K562 (cell line): ENCODE measurements around the gene SH3BP5L. TPM values are rescaled to one million over a fixed set of nuclear protein-coding genes. Genes with fewer than 3 reads are reported as not detected.
A peak's percentile ranks its signal among the peaks of the same experiment; 100 is the strongest.

ENCODE experiments used
- ATAC-seq: fragments of 200-7000 bp; cut with Tn5 transposase; 3 replicates; pipeline ENCODE4 v1.9.1; 2020; ENCODE audit warnings: moderate library complexity
- BruUV-seq: library from RNA; stranded (reverse); fragments of 400-500 nt; replicated peaks from 2 replicates; lab custom pipeline; 2021; lab: Mats Ljungman, UMichigan
- CTCF ChIA-PET: fragments of 300-600 bp; formaldehyde crosslinking; extraction: SDS; loops from one replicate; lab custom pipeline; 2021; ENCODE audit warnings: low intra/inter-chr PET ratio; lab: Yijun Ruan, JAX
- POLR2A ChIA-PET: fragments of 300-600, 350-650 bp; sonication (Branson Sonifier 250); formaldehyde crosslinking; extraction: SDS; loops from one replicate; lab custom pipeline; 2021; ENCODE audit warnings: antibody characterized with exemption, inconsistent platforms; lab: Yijun Ruan, JAX
- DNase-seq, 4 experiments: peaks; one replicate each; pipeline versions ENCODE4 v3.0.0 to v3.0.0-alpha.2; 2011 to 2018; ENCODE audit warnings: low spot score in 3 of 4, mixed read lengths in 3 of 4; ENCODE audit errors: extremely low read depth in 1 of 4
- FAIRE-seq: peaks from 2 replicates; lab custom pipeline; 2011; peaks lifted over from hg19 to GRCh38; lab: Jason Lieb, UNC
- H2AFZ ChIP-seq: 2 replicates; pipeline ENCODE4 v1.6.0; 2011; ENCODE audit warnings: low read depth, low read length, control low read depth, inconsistent platforms
- H3K27ac ChIP-seq: fragments of 200-600 bp; 3 replicates; pipeline ENCODE4 v1.8.0; 2011; ENCODE audit warnings: low read depth, mild to moderate bottlenecking, control low read depth, inconsistent platforms, low read length, moderate library complexity, mixed read lengths; ENCODE audit errors: extremely low read depth
- H3K27me3 ChIP-seq, 2 experiments: fragments of 300-600 bp in 1 of 2; 2 replicates in 1 of 2; 3 replicates in 1 of 2; pipeline versions ENCODE4 v1.6.0 to v1.8.0; 2011; ENCODE audit warnings: inconsistent platforms in 2 of 2, low read length in 2 of 2, mild to moderate bottlenecking in 1 of 2, mixed read lengths in 1 of 2, moderate library complexity in 1 of 2; ENCODE audit not compliant: control insufficient read depth in 2 of 2, insufficient read depth in 2 of 2
- H3K36me3 ChIP-seq: fragments of 300-600 bp; 3 replicates; pipeline ENCODE4 v1.8.0; 2011; ENCODE audit warnings: mild to moderate bottlenecking, low read length, inconsistent platforms; ENCODE audit not compliant: control insufficient read depth, insufficient read depth
- H3K4me1 ChIP-seq, 2 experiments: fragments of 200-600 bp in 1 of 2; replicated peaks in 1 of 2; 2 replicates in 1 of 2; 3 replicates in 1 of 2; pipeline versions ENCODE4 v1.5.1 to v1.8.0; 2011; ENCODE audit warnings: inconsistent platforms in 2 of 2, low read length in 2 of 2, mild to moderate bottlenecking in 1 of 2, mixed read lengths in 1 of 2, moderate library complexity in 1 of 2; ENCODE audit not compliant: control insufficient read depth in 2 of 2, insufficient read depth in 2 of 2
- H3K4me2 ChIP-seq: 2 replicates; pipeline ENCODE4 v1.6.1; 2011; ENCODE audit warnings: low read length, control low read depth, inconsistent platforms, mixed read lengths; ENCODE audit not compliant: insufficient read depth
- H3K4me3 ChIP-seq: fragments of 200-600 bp; sonication (generic), shearing (Covaris generic); 2 replicates; pipeline ENCODE4 v1.5.1; 2016; ENCODE audit warnings: control low read depth, inconsistent platforms
- H3K79me2 ChIP-seq: fragments of 200-600 bp; 3 replicates; pipeline ENCODE4 v1.8.0; 2011; ENCODE audit warnings: low read length, inconsistent platforms; ENCODE audit not compliant: control insufficient read depth, insufficient read depth
- H3K9ac ChIP-seq, 2 experiments: 2 replicates each; pipeline versions ENCODE4 v1.6.0 to v1.6.1; 2011; ENCODE audit warnings: low read depth in 2 of 2, low read length in 2 of 2, control low read depth in 1 of 2, inconsistent platforms in 1 of 2, mild to moderate bottlenecking in 1 of 2, mixed read lengths in 1 of 2; ENCODE audit not compliant: insufficient read depth in 1 of 2
- H3K9me1 ChIP-seq: one replicate; pipeline ENCODE4 v1.6.0; 2011; ENCODE audit warnings: inconsistent platforms, mild to moderate bottlenecking, low read length, moderate library complexity; ENCODE audit not compliant: control insufficient read depth, insufficient read depth
- H3K9me3 ChIP-seq: replicated peaks from 2 replicates; pipeline ENCODE4 v1.5.1; 2011; ENCODE audit warnings: low read depth, low read length, inconsistent platforms; ENCODE audit not compliant: control insufficient read depth, insufficient read depth
- H4K20me1 ChIP-seq: replicated peaks from 2 replicates; pipeline ENCODE4 v1.6.1; 2011; ENCODE audit warnings: low read length, inconsistent platforms, mixed read lengths; ENCODE audit not compliant: control insufficient read depth, insufficient read depth
- EP300 ChIP-seq: IDR thresholded peaks from 2 replicates; pipeline ENCODE4 v1.6.1; 2012; ENCODE audit warnings: low read length, improper control_type of control experiment
- GTF2A2 ChIP-seq: IDR thresholded peaks from 2 replicates; pipeline ENCODE4 v1.6.1; 2016; ENCODE audit warnings: mild to moderate bottlenecking, missing genetic modification characterization, missing compliant biosample characterization
- OTX1 ChIP-seq: fragments of 450-650 bp; formaldehyde crosslinking; IDR thresholded peaks from 2 replicates; pipeline ENCODE4 v1.4.0; 2022; ENCODE audit warnings: mild to moderate bottlenecking
- PHB ChIP-seq: fragments of 250-450 bp; sonication (Bioruptor Pico); IDR thresholded peaks from 2 replicates; pipeline ENCODE4 v1.5.0; 2021
- RBM22 ChIP-seq: fragments of 200-400 bp; formaldehyde crosslinking; IDR thresholded peaks from 2 replicates; pipeline ENCODE4 v1.6.1; 2018; ENCODE audit warnings: low read length, low read depth; ENCODE audit not compliant: poor library complexity, severe bottlenecking
- TBP ChIP-seq: optimal IDR thresholded peaks from 2 replicates; pipeline ENCODE3; 2011; ENCODE audit warnings: low read depth, low read length, improper control_type of control experiment
- ZBTB17 ChIP-seq: fragments of 450-650 bp; formaldehyde crosslinking; IDR thresholded peaks from 2 replicates; pipeline ENCODE4 v1.4.0; 2020; ENCODE audit warnings: mild to moderate bottlenecking
- ZNF197 ChIP-seq: fragments of 200-800 bp; sonication (Bioruptor generic); IDR thresholded peaks from 2 replicates; pipeline ENCODE4 v1.6.1; 2016; ENCODE audit warnings: low read depth, missing genetic modification characterization, missing compliant biosample characterization
- ZNF253 ChIP-seq: fragments of 250-450 bp; sonication (Bioruptor Pico); conservative IDR thresholded peaks from 2 replicates; pipeline ENCODE4 v1.6.1; 2021; ENCODE audit warnings: mild to moderate bottlenecking
- ZNF436 ChIP-seq: fragments of 250-450, 450-650 bp; sonication (Bioruptor Pico); formaldehyde crosslinking; IDR thresholded peaks from 2 replicates; pipeline ENCODE4 v1.7.0; 2020; ENCODE audit warnings: mild to moderate bottlenecking
- ZNF589 ChIP-seq: fragments of 200-800 bp; sonication (Bioruptor generic); IDR thresholded peaks from 2 replicates; pipeline ENCODE4 v1.6.1; 2016; ENCODE audit warnings: low read depth, missing genetic modification characterization, missing compliant biosample characterization
- WGBS: fragments of 100-300 bp; shearing (Covaris generic); methylation state at CpG from one replicate; pipeline ENCODE4 v1.1.6; 2016; ENCODE audit warnings: low coverage, mixed read lengths; ENCODE audit not compliant: insufficient coverage; ENCODE audit errors: missing lambda C conversion rate; 5-methylcytosine and 5-hydroxymethylcytosine counted together
- in situ Hi-C: fragments of 300-500 bp; cut with MboI; formaldehyde crosslinking; loops from 4 replicates; pipeline ENCODE4 v1.15.0; 2018; ENCODE audit warnings: inconsistent platforms, mixed read lengths
- intact Hi-C: fragments of 100-400 bp; cut with micrococcal nuclease; formaldehyde crosslinking; loops from 2 replicates; pipeline ENCODE4 v1.14.2; 2022
- polyA plus RNA-seq, 8 experiments: library from polyadenylated mRNA; depleted of rRNA in 4 of 8; stranded (reverse) in 5 of 8; unstranded in 3 of 8; fragments of >200 nt; fragmentation: Nextera tagmentation in 2 of 8; fragmentation: Illumina TruSeq in 1 of 8; extraction: Ambion mirVana in 2 of 8; extraction: Trizol in 1 of 8; gene quantifications; 2 replicates each; pipeline versions ENCODE4 v1.2.1 to v1.2.3, GENCODE V29; 2011 to 2014; ENCODE audit warnings: inconsistent platforms in 1 of 8, missing spikeins in 1 of 8
- total RNA-seq, 7 experiments: library from RNA; depleted of rRNA in 6 of 7; stranded (reverse); fragments of >200 nt in 6 of 7; fragmentation: Illumina TruSeq in 2 of 7; extraction: Trizol in 2 of 7; gene quantifications; 2 replicates each; pipeline versions ENCODE4 v1.2.1 to v1.2.3, GENCODE V29; 2011 to 2021; ENCODE audit warnings: low replicate concordance in 1 of 7
- TF ChIP-seq, protein P1 (sequence below): fragments of 150-350 bp; conservative IDR thresholded peaks from 2 replicates; pipeline ENCODE4 v1.6.1; 2014; ENCODE audit warnings: low read length
- TF ChIP-seq, protein P2 (sequence below): sonication (generic); formaldehyde crosslinking; IDR thresholded peaks from 2 replicates; pipeline ENCODE4 v1.8.1; 2023; ENCODE audit warnings: missing genetic modification reagents, mild to moderate bottlenecking, borderline replicate concordance
- TF ChIP-seq, protein P3 (sequence below): sonication (generic); IDR thresholded peaks from 2 replicates; pipeline ENCODE4 v1.6.1; 2016

Gene SH3BP5L
- total and polyA plus RNA-seq, 9 of the 15 experiments (the other 6 are each of a cell fraction or from before 2014, with no cell fraction given): 1.9 to 26.5 (median 15.8) TPM

DNA sequence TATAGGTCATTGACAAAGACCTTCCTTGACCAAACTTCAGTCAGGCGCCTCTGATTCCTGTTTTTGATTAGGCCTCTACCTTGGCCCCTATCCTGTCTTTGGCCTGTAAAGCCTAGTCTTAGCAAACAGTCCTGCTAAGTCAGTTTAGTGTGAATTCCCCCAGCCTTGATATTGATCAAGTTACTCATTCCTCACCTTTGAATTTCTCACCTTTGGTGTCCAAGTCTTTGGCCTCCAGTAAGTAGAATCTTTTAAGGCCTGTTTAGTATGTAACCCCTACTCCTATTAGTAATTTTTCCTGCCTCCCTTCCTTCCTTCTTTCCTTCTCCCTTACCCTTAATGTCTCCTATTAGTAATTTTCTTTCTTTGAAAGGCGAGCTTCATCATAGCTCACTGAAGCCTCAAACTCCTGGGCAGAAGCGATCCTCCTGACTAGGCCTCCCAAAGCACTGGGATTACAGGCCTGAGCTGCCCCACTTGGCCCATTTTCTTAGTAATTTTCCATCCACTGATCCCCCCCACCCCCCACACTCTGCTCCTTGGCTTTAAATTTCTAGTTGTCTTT lies 46.2 kb upstream of the SH3BP5L start:
- Histone ChIP-seq H3K4me2 (peak overlapping the region; percentile 57), H3K9ac (peak overlapping the region; percentile 83 to 97; a peak in 3 of 4 replicates), H3K9me3 (no peaks in the 10 kb centered on the region), H3K4me3 (peak overlapping the region; percentile 4; the same call in 1 of the 2 replicates), H3K79me2 (no peaks in the 10 kb centered on the region), H3K27me3 (no peaks in the 10 kb centered on the region), H3K4me1 (peaks cover 20 to 21% of the 10 kb centered on the region in 2 experiments), H3K27ac (peak overlapping the region; percentile 98), H2AFZ (peak overlapping the region; percentile 85), H3K36me3 (no peaks in the 10 kb centered on the region), H4K20me1 (no peaks in the 10 kb centered on the region), H3K9me1 (no peaks in the 10 kb centered on the region)
- intact Hi-C loops (no loop called here), in situ Hi-C loops (no loop called here)
- BruUV-seq: no TSS peak
- POLR2A ChIA-PET: interaction anchor here (2.4 to 8.6 kb wide), 3 partner anchors 11 to 34 kb away, joined by 14 to 71 read pairs (median 19); partner anchors contain the start of genes ZNF672 and ZNF692
- CTCF ChIA-PET: no interaction called here
- ATAC-seq (no peak), FAIRE-seq (peak; percentile 11), DNase-seq (peak in 1 of 4 experiments; percentile 63)
- WGBS: 50% methylated on average over 3 of the region's 3 CpGs
- no peak for TF ChIP-seq TBP
- TF ChIP-seq EP300: 0 out of 2 replicates have a peak, but pooled peaks have one; percentile 0
- peak; percentile 57; the same call in 1 of the 2 replicates for TF ChIP-seq ZNF589
- TF ChIP-seq OTX1 (CRISPR knock-in tag): no peak
- TF ChIP-seq, protein P1, sequence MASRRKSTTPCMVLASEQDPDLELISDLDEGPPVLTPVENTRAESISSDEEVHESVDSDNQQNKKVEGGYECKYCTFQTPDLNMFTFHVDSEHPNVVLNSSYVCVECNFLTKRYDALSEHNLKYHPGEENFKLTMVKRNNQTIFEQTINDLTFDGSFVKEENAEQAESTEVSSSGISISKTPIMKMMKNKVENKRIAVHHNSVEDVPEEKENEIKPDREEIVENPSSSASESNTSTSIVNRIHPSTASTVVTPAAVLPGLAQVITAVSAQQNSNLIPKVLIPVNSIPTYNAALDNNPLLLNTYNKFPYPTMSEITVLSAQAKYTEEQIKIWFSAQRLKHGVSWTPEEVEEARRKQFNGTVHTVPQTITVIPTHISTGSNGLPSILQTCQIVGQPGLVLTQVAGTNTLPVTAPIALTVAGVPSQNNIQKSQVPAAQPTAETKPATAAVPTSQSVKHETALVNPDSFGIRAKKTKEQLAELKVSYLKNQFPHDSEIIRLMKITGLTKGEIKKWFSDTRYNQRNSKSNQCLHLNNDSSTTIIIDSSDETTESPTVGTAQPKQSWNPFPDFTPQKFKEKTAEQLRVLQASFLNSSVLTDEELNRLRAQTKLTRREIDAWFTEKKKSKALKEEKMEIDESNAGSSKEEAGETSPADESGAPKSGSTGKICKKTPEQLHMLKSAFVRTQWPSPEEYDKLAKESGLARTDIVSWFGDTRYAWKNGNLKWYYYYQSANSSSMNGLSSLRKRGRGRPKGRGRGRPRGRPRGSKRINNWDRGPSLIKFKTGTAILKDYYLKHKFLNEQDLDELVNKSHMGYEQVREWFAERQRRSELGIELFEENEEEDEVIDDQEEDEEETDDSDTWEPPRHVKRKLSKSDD: no peak
- TF ChIP-seq, protein P2, sequence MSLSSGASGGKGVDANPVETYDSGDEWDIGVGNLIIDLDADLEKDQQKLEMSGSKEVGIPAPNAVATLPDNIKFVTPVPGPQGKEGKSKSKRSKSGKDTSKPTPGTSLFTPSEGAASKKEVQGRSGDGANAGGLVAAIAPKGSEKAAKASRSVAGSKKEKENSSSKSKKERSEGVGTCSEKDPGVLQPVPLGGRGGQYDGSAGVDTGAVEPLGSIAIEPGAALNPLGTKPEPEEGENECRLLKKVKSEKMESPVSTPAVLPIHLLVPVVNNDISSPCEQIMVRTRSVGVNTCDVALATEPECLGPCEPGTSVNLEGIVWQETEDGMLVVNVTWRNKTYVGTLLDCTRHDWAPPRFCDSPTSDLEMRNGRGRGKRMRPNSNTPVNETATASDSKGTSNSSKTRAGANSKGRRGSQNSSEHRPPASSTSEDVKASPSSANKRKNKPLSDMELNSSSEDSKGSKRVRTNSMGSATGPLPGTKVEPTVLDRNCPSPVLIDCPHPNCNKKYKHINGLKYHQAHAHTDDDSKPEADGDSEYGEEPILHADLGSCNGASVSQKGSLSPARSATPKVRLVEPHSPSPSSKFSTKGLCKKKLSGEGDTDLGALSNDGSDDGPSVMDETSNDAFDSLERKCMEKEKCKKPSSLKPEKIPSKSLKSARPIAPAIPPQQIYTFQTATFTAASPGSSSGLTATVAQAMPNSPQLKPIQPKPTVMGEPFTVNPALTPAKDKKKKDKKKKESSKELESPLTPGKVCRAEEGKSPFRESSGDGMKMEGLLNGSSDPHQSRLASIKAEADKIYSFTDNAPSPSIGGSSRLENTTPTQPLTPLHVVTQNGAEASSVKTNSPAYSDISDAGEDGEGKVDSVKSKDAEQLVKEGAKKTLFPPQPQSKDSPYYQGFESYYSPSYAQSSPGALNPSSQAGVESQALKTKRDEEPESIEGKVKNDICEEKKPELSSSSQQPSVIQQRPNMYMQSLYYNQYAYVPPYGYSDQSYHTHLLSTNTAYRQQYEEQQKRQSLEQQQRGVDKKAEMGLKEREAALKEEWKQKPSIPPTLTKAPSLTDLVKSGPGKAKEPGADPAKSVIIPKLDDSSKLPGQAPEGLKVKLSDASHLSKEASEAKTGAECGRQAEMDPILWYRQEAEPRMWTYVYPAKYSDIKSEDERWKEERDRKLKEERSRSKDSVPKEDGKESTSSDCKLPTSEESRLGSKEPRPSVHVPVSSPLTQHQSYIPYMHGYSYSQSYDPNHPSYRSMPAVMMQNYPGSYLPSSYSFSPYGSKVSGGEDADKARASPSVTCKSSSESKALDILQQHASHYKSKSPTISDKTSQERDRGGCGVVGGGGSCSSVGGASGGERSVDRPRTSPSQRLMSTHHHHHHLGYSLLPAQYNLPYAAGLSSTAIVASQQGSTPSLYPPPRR (CRISPR knock-in tag): no peak
- TF ChIP-seq GTF2A2 (tag): 0 out of 2 replicates have a peak, but pooled peaks have one; percentile 32
- TF ChIP-seq ZBTB17 (CRISPR knock-in tag): peak; percentile 27; the same call in 1 of the 2 replicates
- TF ChIP-seq, protein P3, sequence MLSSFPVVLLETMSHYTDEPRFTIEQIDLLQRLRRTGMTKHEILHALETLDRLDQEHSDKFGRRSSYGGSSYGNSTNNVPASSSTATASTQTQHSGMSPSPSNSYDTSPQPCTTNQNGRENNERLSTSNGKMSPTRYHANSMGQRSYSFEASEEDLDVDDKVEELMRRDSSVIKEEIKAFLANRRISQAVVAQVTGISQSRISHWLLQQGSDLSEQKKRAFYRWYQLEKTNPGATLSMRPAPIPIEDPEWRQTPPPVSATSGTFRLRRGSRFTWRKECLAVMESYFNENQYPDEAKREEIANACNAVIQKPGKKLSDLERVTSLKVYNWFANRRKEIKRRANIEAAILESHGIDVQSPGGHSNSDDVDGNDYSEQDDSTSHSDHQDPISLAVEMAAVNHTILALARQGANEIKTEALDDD: 0 out of 2 replicates have a peak, but pooled peaks have one; percentile 13
- TF ChIP-seq ZNF253 (CRISPR knock-in tag): no peak
- TF ChIP-seq PHB: no peak
- no peak for TF ChIP-seq RBM22
- TF ChIP-seq ZNF436 (CRISPR knock-in tag): no peak
- TF ChIP-seq ZNF197 (CRISPR knock-in tag): no peak
